Progenitor cell of endocrine pancreas (in vitro differentiated cells): ENCODE data around the gene OR6M1. TPM values are rescaled to one million over a fixed set of nuclear protein-coding genes. Genes with fewer than 3 reads are reported as not detected.
A peak's percentile ranks its signal among the peaks of the same experiment; 100 is the strongest.

Experiments used
- DNase-seq: peaks from one replicate; pipeline ENCODE4 v3.0.0; 2021; ENCODE audit warnings: low spot score; ENCODE audit not compliant: unreplicated experiment
- H3K27ac Mint-ChIP-seq: 2 replicates; pipeline ENCODE4 v1.8.0; 2021; ENCODE audit warnings: mild to moderate bottlenecking, moderate library complexity, mixed read lengths
- H3K27me3 Mint-ChIP-seq: 2 replicates; pipeline ENCODE4 v1.8.0; 2021; ENCODE audit warnings: mixed read lengths
- H3K36me3 Mint-ChIP-seq: 2 replicates; pipeline ENCODE4 v1.8.0; 2022; ENCODE audit warnings: mixed read lengths; ENCODE audit not compliant: insufficient read depth
- H3K4me1 Mint-ChIP-seq: 2 replicates; pipeline ENCODE4 v1.8.0; 2021; ENCODE audit warnings: low read depth, mixed read lengths
- H3K4me3 Mint-ChIP-seq: 2 replicates; pipeline ENCODE4 v1.8.0; 2021; ENCODE audit warnings: low read depth, mild to moderate bottlenecking, moderate library complexity, mixed read lengths
- H3K9me3 Mint-ChIP-seq: 2 replicates; pipeline ENCODE4 v1.8.0; 2021; ENCODE audit warnings: low read depth, mixed read lengths
- CTCF ChIP-seq: fragments of 200-600 bp; sonication (generic); IDR thresholded peaks from one replicate; pipeline ENCODE4 v1.5.0; 2021; ENCODE audit warnings: antibody characterized with exemption, mild to moderate bottlenecking; ENCODE audit not compliant: unreplicated experiment
- total RNA-seq: library from RNA; stranded (reverse); gene quantifications from 2 replicates; pipeline ENCODE4 v1.2.1, GENCODE V29; 2021

Gene OR6M1
- total RNA-seq, 1 donor from 2014 or later, result not detected

DNA sequence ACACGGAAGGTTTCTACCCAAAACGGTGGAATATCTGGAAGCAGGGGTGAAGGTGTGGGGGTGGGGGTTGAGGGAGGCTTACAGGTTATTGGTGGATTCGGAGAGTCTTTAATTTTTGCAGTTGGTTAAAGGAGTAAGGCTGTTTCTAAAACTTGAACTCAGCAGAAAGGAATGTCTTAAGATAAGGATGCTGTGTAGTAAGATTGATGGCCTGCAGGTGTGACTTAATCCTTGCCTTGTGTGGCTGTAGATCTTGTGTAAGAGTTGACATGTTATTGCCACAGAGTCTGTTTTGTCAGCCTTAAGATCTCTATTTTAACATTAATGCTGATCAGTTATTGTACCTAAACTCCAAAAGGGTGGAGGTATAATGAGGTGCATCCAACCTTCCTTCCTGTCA is 16.4 kb upstream of the OR6M1 start:
- H3K4me1 Mint-ChIP-seq, result peaks cover 18% of the 10 kb centered on the region
- peaks cover 6% of the 10 kb centered on the region for H3K36me3 Mint-ChIP-seq
- H3K9me3 Mint-ChIP-seq, result peaks cover 20% of the 10 kb centered on the region
- DNase-seq, result peak; percentile 16
- no peaks in the 10 kb centered on the region for H3K27me3 Mint-ChIP-seq
- no peak for TF ChIP-seq CTCF
- H3K27ac Mint-ChIP-seq, result peak overlapping the region; percentile 97
- peak overlapping the region; percentile 18 for H3K4me3 Mint-ChIP-seq

- H3K27me3 Mint-ChIP-seq, result no peaks in the 10 kb centered on the region
- no peak for DNase-seq
- H3K4me3 Mint-ChIP-seq, result peak overlapping the region; percentile 18
- TF ChIP-seq CTCF, result no peak
- H3K9me3 Mint-ChIP-seq, result peaks cover 20% of the 10 kb centered on the region
- peaks cover 6% of the 10 kb centered on the region for H3K36me3 Mint-ChIP-seq
- peak overlapping the region; percentile 97 for H3K27ac Mint-ChIP-seq
- peaks cover 18% of the 10 kb centered on the region for H3K4me1 Mint-ChIP-seq
These were observed 15.9 kb upstream of the OR6M1 start for GRCh38 chr11:123822032-123822431.

- TF ChIP-seq CTCF, result no peak
- peaks cover 6% of the 10 kb centered on the region for H3K4me1 Mint-ChIP-seq
- H3K27ac Mint-ChIP-seq, result no peak overlapping the region
- no peaks in the 10 kb centered on the region for H3K27me3 Mint-ChIP-seq
- H3K9me3 Mint-ChIP-seq, result peaks cover 4% of the 10 kb centered on the region
- H3K36me3 Mint-ChIP-seq, result no peaks in the 10 kb centered on the region
- H3K4me3 Mint-ChIP-seq, result no peak overlapping the region
- DNase-seq, result no peak
These were observed 9.0 kb upstream of the OR6M1 start for GRCh38 chr11:123815122-123815521.

GRCh38 chr11:123801765-123802164 is 4.4 kb downstream of the OR6M1 start:
- no peak for TF ChIP-seq CTCF
- Mint-ChIP-seq H3K4me1 (peaks cover 12% of the 10 kb centered on the region), H3K9me3 (no peaks in the 10 kb centered on the region), H3K4me3 (no peak overlapping the region), H3K36me3 (no peaks in the 10 kb centered on the region), H3K27me3 (no peaks in the 10 kb centered on the region), H3K27ac (no peak overlapping the region)
- no peak for DNase-seq

- Mint-ChIP-seq H3K36me3 (no peaks in the 10 kb centered on the region), H3K9me3 (peaks cover 5% of the 10 kb centered on the region), H3K27ac (no peak overlapping the region), H3K4me1 (peaks cover 20% of the 10 kb centered on the region), H3K4me3 (no peak overlapping the region), H3K27me3 (no peaks in the 10 kb centered on the region)
- no peak for DNase-seq
- no peak for TF ChIP-seq CTCF
These were observed 6.1 kb downstream of the OR6M1 start for GRCh38 chr11:123800036-123800435.
